ENCODE measurements around the gene ARVCF. TPM values are rescaled to one million over a fixed set of nuclear protein-coding genes. Genes with fewer than 3 reads are reported as not detected.

Gene ARVCF
- total RNA-seq, 3 donors from 2014 or later (not counting 1 experiment from before 2014, with no cell fraction given): 37.8 to 62.0 (median 38.7) TPM

- H3K36me3 Mint-ChIP-seq: no peaks in the 10 kb centered on the region
- no peak for DNase-seq
- Histone ChIP-seq H3K9me3 (ENCODE audit: control insufficient read depth, insufficient read depth, low read length) (no peaks in the 10 kb centered on the region), H3K36me3 (ENCODE audit: control insufficient read depth, insufficient read depth, low read length) (peaks cover 26% of the 10 kb centered on the region), H3K4me3 (ENCODE audit: low read length) (no peak overlapping the region), H3K27me3 (ENCODE audit: control insufficient read depth, insufficient read depth, low read length) (no peaks in the 10 kb centered on the region), H3K4me1 (ENCODE audit: control insufficient read depth, insufficient read depth, low read length) (peaks cover 23% of the 10 kb centered on the region), H3K27ac (ENCODE audit: low read length) (no peak overlapping the region)
- H3K4me3 Mint-ChIP-seq: no peak overlapping the region
- TF ChIP-seq CTCF (IDR thresholded peaks at IDR 0.05): no peak
- peaks cover 36 to 42% of the 10 kb centered on the region in 2 donors for H3K4me1 Mint-ChIP-seq
- ATAC-seq: no peak
- 94% methylated on average over 10 of the region's 10 CpGs for WGBS (ENCODE audit: insufficient coverage)
- H3K27ac Mint-ChIP-seq: no peak overlapping the region
- H3K9me3 Mint-ChIP-seq: no peaks in the 10 kb centered on the region
- intact Hi-C loops (cut with micrococcal nuclease): no loop called here
- H3K27me3 Mint-ChIP-seq (ENCODE audit: low read depth in 2 of 2): no peaks in the 10 kb centered on the region
These were observed 19.5 kb upstream of the ARVCF start for GRCh38 chr22:20036084-20036482.

GRCh38 chr22:20035375-20036083, 18.9 kb upstream of the ARVCF start:
- ATAC-seq: no peak
- WGBS (ENCODE audit: insufficient coverage): 89% methylated on average over 16 of the region's 16 CpGs
- Histone ChIP-seq H3K9me3 (ENCODE audit: control insufficient read depth, insufficient read depth, low read length) (no peaks in the 10 kb centered on the region), H3K4me1 (ENCODE audit: control insufficient read depth, insufficient read depth, low read length) (peaks cover 23% of the 10 kb centered on the region), H3K27ac (ENCODE audit: low read length) (no peak overlapping the region), H3K36me3 (ENCODE audit: control insufficient read depth, insufficient read depth, low read length) (peaks cover 26% of the 10 kb centered on the region), H3K27me3 (ENCODE audit: control insufficient read depth, insufficient read depth, low read length) (no peaks in the 10 kb centered on the region), H3K4me3 (ENCODE audit: low read length) (no peak overlapping the region)
- Mint-ChIP-seq H3K27me3 (ENCODE audit: low read depth in 2 of 2) (no peaks in the 10 kb centered on the region), H3K9me3 (no peaks in the 10 kb centered on the region), H3K4me3 (no peak overlapping the region), H3K4me1 (peaks cover 36 to 42% of the 10 kb centered on the region in 2 donors), H3K36me3 (no peaks in the 10 kb centered on the region), H3K27ac (no peak overlapping the region)
- DNase-seq: no peak
- intact Hi-C loops (cut with micrococcal nuclease): no loop called here
- TF ChIP-seq CTCF (IDR thresholded peaks at IDR 0.05): no peak

GRCh38 chr22:20034143-20034542, 17.5 kb upstream of the ARVCF start:
- intact Hi-C loops (cut with micrococcal nuclease): no loop called here
- TF ChIP-seq CTCF (IDR thresholded peaks at IDR 0.05): no peak
- no peak overlapping the region for H3K4me3 ChIP-seq (ENCODE audit: low read length)
- no peak for ATAC-seq
- H3K9me3 ChIP-seq (ENCODE audit: control insufficient read depth, insufficient read depth, low read length): no peaks in the 10 kb centered on the region
- no peaks in the 10 kb centered on the region for H3K36me3 Mint-ChIP-seq
- H3K4me1 ChIP-seq (ENCODE audit: control insufficient read depth, insufficient read depth, low read length): peaks cover 23% of the 10 kb centered on the region
- 67% methylated on average over 5 of the region's 5 CpGs for WGBS (ENCODE audit: insufficient coverage)
- H3K4me1 Mint-ChIP-seq: peaks cover 38 to 42% of the 10 kb centered on the region in 2 donors
- H3K27me3 Mint-ChIP-seq (ENCODE audit: low read depth in 2 of 2): no peaks in the 10 kb centered on the region
- H3K36me3 ChIP-seq (ENCODE audit: control insufficient read depth, insufficient read depth, low read length): peaks cover 18% of the 10 kb centered on the region
- H3K27ac Mint-ChIP-seq: no peak overlapping the region
- H3K9me3 Mint-ChIP-seq: no peaks in the 10 kb centered on the region
- no peak for DNase-seq
- H3K4me3 Mint-ChIP-seq: no peak overlapping the region
- no peaks in the 10 kb centered on the region for H3K27me3 ChIP-seq (ENCODE audit: control insufficient read depth, insufficient read depth, low read length)
- H3K27ac ChIP-seq (ENCODE audit: low read length): no peak overlapping the region

Data from natural killer cell (primary cell).